Measurements from ENCODE around the gene DAD1.

Gene DAD1

GRCh38 chr14:22517117-22517720 lies 71.8 kb downstream of the DAD1 start:
- no peak for DNase-seq (ENCODE audit: low spot score)

GRCh38 chr14:22515929-22516328 lies 73.1 kb downstream of the DAD1 start:
- no peak for DNase-seq (ENCODE audit: low spot score)
